Melanocyte of skin (primary cell): ENCODE measurements around the gene TMEM120B. TPM values are rescaled to one million over a fixed set of nuclear protein-coding genes. Genes with fewer than 3 reads are reported as not detected.

Experiments
- total RNA-seq, 2 donors: library from RNA; depleted of rRNA; stranded (reverse); fragments of >200 nt; gene quantifications; 2 replicates each; pipeline ENCODE4 v1.2.3, GENCODE V29; 2012

TMEM120B gene
- 10 to 100 TPM in 1 of 2 donors, 1 to 10 TPM in 1; 5.2 to 12.3 TPM for total RNA-seq

GRCh38 chr12:121712461-121713256 is at the start of gene TMEM120B:
TSS of gene TMEM120B (plus strand) at chr12:121712752. CDS start at chr12:121712896, 144 bp downstream.

DNA sequence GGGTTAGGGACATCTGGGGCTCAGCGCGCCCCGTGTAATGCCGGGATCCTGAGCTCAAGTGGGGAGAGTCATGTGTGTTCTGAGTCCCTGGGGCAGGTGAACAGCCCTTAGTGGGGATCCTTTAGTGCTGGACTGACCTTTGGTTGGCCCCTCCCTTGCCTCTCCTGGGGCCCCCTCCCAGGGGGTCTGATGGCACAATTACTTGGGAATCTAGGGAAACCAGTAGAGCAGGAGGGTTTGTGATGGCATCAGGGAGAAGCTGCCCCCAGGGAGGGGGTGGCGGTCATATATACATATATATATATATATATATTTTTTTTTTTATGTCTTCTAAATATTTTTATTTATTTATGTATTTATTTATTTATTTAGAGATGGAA is 43.0 kb upstream of the TMEM120B start, which contains the start of gene MORN3:
TSS of gene MORN3 (minus strand) at position 134 of the 380 bp plus-strand sequence. CDS start 171 bp downstream, outside the sequence.

DNA sequence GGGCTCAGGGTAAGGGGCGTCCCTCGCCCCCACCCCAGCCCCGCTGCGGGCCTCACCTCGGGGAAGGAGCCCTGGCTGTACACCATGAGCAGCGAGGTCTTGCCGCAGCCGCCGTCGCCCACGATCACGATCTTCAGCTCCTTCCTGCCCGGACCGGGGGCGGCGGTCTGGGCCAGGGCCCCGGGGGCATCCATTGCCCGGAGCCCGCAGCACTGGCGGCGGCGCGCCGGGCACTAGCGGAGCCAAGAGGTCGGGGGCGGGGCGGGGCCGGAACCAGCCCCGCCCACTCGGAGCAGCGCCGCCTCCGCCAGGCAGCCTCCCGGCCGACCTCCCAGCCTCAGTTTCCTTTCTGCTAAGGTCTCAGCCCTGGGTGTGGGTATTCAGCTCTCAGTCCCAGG is 80.9 kb downstream of the TMEM120B start, which contains the start of gene RHOF:
TSS of gene RHOF (minus strand) at position 249 of the 398 bp plus-strand sequence. CDS start at position 194, 55 bp downstream.

GRCh38 chr12:121803861-121804416 is 91.4 kb downstream of the TMEM120B start, which contains the start of gene SETD1B:
TSS of gene SETD1B (plus strand) at chr12:121804009. CDS start at chr12:121804738, 729 bp downstream.

Other genes with a start within 250 kb of the TMEM120B start
- 10 to 100 TPM; 19.3 to 33.3 TPM for gene KDM2B, start 131.7 kb upstream of the TMEM120B start, total RNA-seq
- 10 to 100 TPM; 26.5 to 36.6 TPM for gene ORAI1, start 86.2 kb upstream of the TMEM120B start, total RNA-seq
- not detected for gene MORN3, start 43.1 kb upstream of the TMEM120B start, total RNA-seq
- gene RHOF, start 80.9 kb downstream of the TMEM120B start, total RNA-seq: 1 to 10 TPM; 6.5 to 7.7 TPM
- gene SETD1B, start 91.3 kb downstream of the TMEM120B start, total RNA-seq: 1 to 10 TPM; 2.8 to 4.0 TPM
- gene HPD, start 146.1 kb downstream of the TMEM120B start, total RNA-seq: not detected
- 10 to 100 TPM; 45.8 to 62.9 TPM for gene PSMD9, start 176.0 kb downstream of the TMEM120B start, total RNA-seq
- 1 to 10 TPM; 2.0 to 2.8 TPM for gene CFAP251, start 205.8 kb downstream of the TMEM120B start, total RNA-seq